Sigmoid colon (tissue), 4 donors: Measurements from ENCODE around the gene GABRB2.

Experiments used
- POLR2AphosphoS5 ChIP-seq, 4 donors: sonication (generic); formaldehyde crosslinking; IDR thresholded peaks; one replicate each; pipeline ENCODE4 v1.6.1; 2017; ENCODE audit warnings: antibody characterized with exemption in 4 of 4
- TF ChIP-seq, protein P1 (sequence below), 4 experiments: fragments of 450-650 bp in 3 of 4; fragments of 200-600 bp in 1 of 4; IDR thresholded peaks; one replicate each; pipeline ENCODE4 v1.5.1; 2016 to 2019; ENCODE audit warnings: antibody characterized with exemption in 4 of 4, mild to moderate bottlenecking in 3 of 4, moderate library complexity in 2 of 4

DNA sequence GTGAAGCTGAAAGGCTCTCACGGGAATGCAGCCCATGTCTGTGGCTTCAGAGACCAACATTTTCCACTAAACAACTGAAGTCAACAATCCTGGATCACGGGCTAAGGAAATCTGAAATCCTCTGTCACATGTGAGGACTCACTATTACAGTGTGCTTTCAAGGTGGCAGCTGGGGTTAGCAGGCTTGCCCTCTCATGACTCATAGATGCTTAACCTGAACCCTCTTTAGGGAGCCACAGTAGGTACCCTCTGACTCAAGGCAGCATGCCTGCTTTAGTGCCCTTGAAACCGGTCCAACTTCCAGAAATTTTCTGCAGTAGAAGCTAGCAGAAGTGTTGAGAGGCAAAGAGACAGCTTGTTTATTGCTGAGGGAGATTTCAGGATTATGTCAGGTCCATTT, 232.5 kb downstream of the GABRB2 start:
- TF ChIP-seq, protein P1, sequence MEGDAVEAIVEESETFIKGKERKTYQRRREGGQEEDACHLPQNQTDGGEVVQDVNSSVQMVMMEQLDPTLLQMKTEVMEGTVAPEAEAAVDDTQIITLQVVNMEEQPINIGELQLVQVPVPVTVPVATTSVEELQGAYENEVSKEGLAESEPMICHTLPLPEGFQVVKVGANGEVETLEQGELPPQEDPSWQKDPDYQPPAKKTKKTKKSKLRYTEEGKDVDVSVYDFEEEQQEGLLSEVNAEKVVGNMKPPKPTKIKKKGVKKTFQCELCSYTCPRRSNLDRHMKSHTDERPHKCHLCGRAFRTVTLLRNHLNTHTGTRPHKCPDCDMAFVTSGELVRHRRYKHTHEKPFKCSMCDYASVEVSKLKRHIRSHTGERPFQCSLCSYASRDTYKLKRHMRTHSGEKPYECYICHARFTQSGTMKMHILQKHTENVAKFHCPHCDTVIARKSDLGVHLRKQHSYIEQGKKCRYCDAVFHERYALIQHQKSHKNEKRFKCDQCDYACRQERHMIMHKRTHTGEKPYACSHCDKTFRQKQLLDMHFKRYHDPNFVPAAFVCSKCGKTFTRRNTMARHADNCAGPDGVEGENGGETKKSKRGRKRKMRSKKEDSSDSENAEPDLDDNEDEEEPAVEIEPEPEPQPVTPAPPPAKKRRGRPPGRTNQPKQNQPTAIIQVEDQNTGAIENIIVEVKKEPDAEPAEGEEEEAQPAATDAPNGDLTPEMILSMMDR (IDR thresholded peaks at IDR 0.05), result no peak
- no peak for TF ChIP-seq POLR2AphosphoS5 (IDR thresholded peaks at IDR 0.05)
